Measurements from ENCODE around the gene NOVA1.

The NOVA1 gene

GRCh38 chr14:26429205-26429604 lies 168.6 kb downstream of the NOVA1 start:
- no peak for DNase-seq

DNA sequence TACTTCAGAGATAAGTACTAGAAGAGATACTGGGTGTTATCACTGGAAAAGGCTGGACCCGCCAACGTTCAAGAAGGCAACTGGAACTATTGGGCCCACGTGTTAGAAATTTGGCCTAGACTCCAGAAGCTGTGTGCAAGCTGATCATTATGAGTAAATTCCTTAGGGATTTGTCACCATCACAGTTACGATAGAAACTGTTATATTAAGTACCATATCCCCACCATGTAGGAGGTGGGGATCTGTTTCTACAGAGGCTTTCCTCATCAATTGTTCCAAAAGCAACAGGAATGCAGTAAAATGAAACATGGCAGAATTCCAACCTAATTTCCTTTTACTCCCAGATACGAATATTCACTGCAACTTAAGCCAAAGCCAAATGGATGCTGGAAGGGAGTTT lies 170.7 kb downstream of the NOVA1 start:
- peak; percentile 34 for DNase-seq

DNA sequence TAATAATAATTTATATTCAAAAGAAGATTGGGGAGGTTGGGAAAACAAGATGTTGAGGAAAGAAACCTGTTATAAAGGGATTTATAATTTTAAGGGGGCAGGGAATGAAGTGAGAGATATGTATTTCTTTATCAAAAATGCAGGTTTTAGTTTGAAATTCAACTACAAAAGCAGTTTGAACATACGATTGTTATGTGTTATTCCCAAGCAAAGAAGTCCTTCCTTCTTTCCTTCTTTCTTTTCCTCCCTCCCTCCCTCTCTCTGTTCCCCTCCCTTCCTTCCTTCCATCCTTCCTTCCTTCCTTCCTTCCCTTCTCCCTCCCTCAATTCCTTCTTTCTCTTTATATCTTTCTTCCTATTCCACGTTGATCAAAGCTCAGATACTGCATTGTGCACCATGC lies 173.3 kb downstream of the NOVA1 start:
- no peak for DNase-seq

DNA sequence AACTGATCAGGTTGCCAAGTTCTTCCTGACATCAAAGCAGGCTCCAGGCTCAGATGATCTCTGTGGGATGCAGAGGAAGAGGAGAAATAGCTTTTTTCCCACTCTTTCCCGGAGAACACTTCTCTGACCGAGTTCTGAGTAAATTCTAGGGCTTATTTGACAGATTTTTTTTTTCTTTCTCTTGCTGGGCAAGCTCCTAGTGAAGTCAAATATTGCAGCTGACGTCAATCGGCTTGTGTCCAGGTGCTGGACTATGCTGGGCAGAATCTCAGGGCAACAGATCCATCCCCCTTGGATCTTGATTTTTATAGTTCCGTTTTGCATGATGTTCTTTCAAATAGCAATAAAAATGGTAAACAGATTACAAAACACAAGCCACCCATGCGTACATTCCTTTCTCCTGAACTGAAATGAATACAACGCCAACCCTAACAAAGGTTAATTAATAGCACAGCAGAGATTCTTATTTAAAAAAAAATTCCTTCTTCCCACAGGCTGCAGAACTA lies 182.2 kb downstream of the NOVA1 start:
- DNase-seq: no peak

- no peak for DNase-seq
Observed at GRCh38 chr14:26414926-26415325, 182.9 kb downstream of the NOVA1 start.

DNA sequence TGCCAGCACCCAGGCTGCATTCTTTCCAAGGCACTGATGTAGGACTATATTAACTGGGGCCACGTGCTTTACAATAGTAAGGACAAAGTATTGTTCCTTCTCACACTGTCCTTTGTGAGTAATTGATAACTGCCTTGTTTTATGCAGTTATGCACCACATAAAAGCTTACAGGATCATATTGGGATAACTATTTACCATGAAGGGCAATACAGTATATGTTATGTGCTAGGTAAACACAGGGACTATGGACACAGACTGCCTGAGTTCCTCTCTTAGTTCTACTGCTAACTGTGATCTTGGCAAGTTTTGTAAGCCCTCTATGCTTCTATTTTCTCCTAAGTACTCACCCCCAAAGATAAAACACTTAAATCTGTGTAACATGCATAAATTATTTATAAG lies 183.7 kb downstream of the NOVA1 start:
- DNase-seq: no peak

DNA sequence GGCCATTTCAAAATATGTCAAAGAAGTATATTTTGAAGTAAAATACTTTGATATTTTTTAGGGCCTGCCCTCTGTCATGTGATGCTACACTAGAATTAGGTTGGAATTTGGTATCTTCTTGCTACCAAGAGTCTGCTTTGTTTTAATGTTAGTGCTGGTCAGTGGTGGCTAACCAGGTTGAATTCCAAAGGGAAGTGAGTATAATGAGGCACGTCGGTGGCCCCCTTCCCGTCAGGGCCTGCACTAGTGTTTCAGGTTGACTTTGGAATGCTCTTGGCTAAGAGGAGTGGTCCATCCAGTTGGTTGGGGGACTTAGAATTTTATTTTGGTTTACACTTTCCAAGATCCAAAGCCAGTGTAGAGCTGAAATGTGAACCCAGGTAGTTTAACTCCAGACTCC lies 185.4 kb downstream of the NOVA1 start:
- DNase-seq: no peak

DNA sequence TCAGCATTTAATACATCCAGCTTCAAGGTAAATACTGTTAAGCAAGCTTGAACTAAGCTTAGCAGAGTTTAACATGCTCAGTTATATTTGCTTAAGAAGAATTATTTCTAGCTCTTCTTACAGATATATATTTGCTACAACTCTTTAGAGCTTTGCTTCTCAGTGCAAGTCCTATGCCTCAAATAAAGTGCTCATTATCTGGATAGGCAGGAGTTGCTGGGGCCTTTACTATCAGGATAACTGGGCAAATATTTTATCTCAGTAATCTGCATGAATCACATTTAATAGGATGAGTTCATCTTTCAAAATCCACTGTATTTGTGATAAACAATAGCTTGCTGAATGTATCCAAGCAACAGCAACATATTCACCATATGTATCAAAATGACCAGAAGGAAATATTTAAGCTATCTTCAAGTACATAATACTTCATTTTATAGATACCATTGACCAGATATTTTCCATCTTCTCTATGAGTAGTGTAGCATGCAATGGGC lies 187.6 kb downstream of the NOVA1 start:
- DNase-seq: no peak

DNA sequence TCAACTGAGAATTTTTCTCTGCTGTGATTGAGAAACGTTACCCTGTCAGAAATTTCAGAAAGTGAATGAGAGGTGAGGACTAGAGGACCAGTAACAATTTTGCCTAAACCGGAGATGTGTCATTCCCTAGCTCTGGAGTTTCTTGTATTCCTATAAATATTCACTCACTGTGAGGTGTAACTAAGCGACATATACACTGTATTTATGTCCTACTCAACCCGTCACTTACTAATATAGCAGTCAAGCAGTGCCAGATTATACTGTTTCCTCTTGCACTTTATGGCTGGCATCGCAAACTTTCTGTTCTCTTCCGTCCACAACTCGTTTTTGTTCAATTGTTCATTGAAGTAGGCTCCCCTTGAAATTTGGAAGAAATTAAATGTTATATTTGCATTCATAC lies 192.9 kb downstream of the NOVA1 start:
- DNase-seq: no peak

GRCh38 chr14:26403760-26404159 lies 194.1 kb downstream of the NOVA1 start:
- peak; percentile 2 for DNase-seq

GRCh38 chr14:26402126-26402525 lies 195.7 kb downstream of the NOVA1 start:
- DNase-seq: no peak

DNA sequence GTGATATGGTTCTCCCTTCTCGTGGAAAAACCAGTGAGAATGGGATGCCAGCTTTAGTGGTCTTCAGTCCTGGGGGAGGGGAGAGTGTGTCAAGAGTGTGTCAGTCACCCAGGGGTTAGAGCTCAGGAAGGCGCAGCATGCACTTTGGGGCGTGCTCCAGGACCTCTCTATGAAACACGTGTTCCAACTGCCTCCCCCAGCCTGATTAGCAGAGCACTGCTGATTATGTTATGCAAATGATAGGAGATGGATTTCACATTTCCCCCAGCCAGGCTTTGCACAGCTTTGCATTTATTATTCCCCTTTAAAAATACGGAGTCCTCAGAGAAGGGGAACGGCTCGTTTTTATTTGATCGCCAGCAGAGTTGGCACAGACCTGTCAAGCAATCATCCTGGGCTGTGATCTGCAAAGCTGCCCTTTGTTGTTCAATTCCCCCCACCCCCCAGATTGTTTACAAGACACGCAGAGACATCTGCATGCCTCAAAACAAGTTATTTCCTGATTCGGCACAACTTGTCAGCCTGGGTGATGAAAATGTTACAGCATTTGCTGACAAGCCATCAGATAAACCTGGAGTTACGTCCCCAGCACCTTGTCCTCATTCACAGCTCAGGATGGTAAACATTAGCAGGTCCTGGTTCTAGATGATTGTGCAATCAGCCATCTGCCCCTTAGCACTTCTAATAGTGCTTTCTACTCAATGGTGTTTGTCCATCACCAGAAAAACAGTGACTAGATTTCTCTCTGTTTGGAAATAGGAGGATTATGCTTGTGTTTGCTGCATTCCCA lies 196.5 kb downstream of the NOVA1 start:
- no peak for DNase-seq

DNA sequence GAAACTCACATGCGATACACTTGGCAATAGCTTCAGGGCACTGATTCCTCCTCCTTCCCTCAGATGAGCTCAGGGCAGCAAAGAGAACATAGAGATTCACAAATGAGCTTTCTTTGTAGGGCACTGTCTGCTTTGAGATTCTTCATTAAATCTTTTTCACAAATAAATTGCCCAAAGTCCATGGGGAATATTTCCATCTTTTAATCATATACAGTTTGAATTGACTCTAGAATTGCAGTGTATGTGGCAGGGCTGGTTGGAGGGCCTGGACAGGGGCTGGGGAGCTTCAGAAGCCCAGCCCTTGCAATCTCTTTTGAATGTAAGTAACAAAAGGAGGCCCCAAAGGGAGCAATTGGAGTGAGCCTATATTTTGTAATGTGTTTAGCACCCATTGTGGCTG lies 197.5 kb downstream of the NOVA1 start:
- DNase-seq: no peak

DNA sequence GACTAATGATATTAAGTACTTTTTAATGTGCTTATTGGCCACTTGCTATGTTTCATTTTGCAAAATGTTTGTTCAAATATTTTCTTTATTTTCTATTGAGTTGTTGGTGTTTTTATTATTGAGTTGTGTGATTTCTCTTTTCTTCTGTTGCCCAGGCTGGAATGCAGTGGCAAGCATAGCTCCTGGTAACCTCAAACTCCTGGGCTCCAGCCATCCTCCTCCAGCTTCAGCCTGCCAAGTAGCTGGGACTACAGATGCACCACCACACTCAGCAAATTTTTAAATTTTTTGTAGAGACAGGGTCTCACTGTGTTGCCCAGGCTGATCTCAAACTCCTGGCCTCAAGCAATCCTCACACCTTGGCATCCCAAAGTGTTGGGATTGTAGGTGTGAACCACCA lies 199.2 kb downstream of the NOVA1 start:
- DNase-seq: no peak
